Testis (tissue), 3 donors: ENCODE data around the gene OR11H6. TPM values are rescaled to one million over a fixed set of nuclear protein-coding genes. Genes with fewer than 3 reads are reported as not detected.
"Not testable (repeated sequence)": the region's sequence is repeated elsewhere in the genome, so short reads cannot be mapped to it uniquely, and the experiment has no call there.

Experiments used
- DNase-seq: peaks from one replicate; pipeline ENCODE4 v3.0.0-alpha.2; 2019
- H3K27ac ChIP-seq, 2 donors: fragments of 200-600 bp; sonication (generic); one replicate each; pipeline ENCODE4 v1.5.1; 2019
- H3K27me3 ChIP-seq: fragments of 200-600 bp; sonication (generic); one replicate; pipeline ENCODE4 v1.5.1; 2019
- H3K36me3 ChIP-seq: fragments of 200-600 bp; sonication (generic); one replicate; pipeline ENCODE4 v1.5.1; 2017; ENCODE audit warnings: low read depth; ENCODE audit errors: missing control alignments
- H3K4me1 ChIP-seq: fragments of 200-600 bp; sonication (generic); one replicate; pipeline ENCODE4 v1.5.1; 2019
- H3K4me3 ChIP-seq, 2 donors: fragments of 200-600 bp; sonication (generic); one replicate each; pipeline ENCODE4 v1.5.1; 2017 to 2019
- H3K9me3 ChIP-seq: fragments of 200-600 bp; sonication (generic); one replicate; pipeline ENCODE4 v1.5.1; 2017
- CTCF ChIP-seq, 3 experiments: fragments of 450-650 bp in 2 of 3; fragments of 200-600 bp in 1 of 3; sonication (generic) in 1 of 3; IDR thresholded peaks; one replicate each; pipeline ENCODE4 v1.5.1; 2016 to 2019; ENCODE audit warnings: antibody characterized with exemption in 3 of 3, mild to moderate bottlenecking in 2 of 3, moderate library complexity in 1 of 3
- POLR2A ChIP-seq: fragments of 450-650 bp; IDR thresholded peaks from one replicate; pipeline ENCODE4 v1.6.1; 2017; ENCODE audit warnings: antibody characterized with exemption, mild to moderate bottlenecking, moderate library complexity
- WGBS, 2 donors: methylation state at CpG; one replicate each; pipeline ENCODE4 v1.1.5; 2018; 5-methylcytosine and 5-hydroxymethylcytosine counted together
- intact Hi-C: fragments of 100-400 bp; cut with DNase I; formaldehyde crosslinking; loops from one replicate; pipeline ENCODE4 v1.15.1; 2023; ENCODE audit warnings: low total_unique reads
- polyA plus RNA-seq: library from polyadenylated mRNA; stranded (reverse); fragments of 350-450 nt; fragmentation: Illumina TruSeq; extraction: RNeasy Lipid Tissue Mini Kit (QIAGEN cat#74804); gene quantifications from one replicate; pipeline ENCODE4 v1.2.3, GENCODE V29; 2014; ENCODE audit warnings: low read depth, low replicate concordance; ENCODE audit not compliant: insufficient read depth
- total RNA-seq, 2 donors: library from RNA; depleted of rRNA; stranded (reverse); fragments of >200 nt; gene quantifications; one replicate each; pipeline ENCODE4 v1.2.3, GENCODE V29; 2016

The OR11H6 gene
- total and polyA plus RNA-seq, 3 donors from 2014 or later, result not detected

- Histone ChIP-seq H3K27ac (no peak within 1 kb of the TSS), H3K4me1 (no peaks in the 10 kb centered on the region), H3K27me3 (no peaks in the 10 kb centered on the region), H3K4me3 (no peak within 1 kb of the TSS), H3K36me3 (no peaks in the 10 kb centered on the region), H3K9me3 (no peaks in the 10 kb centered on the region)
- WGBS, 2 donors, result 69 to 84% methylated on average over 1 of the region's 1 CpG
- no peak for DNase-seq
- intact Hi-C loops, result no loop called here
- TF ChIP-seq POLR2A, result no peak
- no peak for TF ChIP-seq CTCF (IDR thresholded peaks at IDR 0.05)
Measured at GRCh38 chr14:20228681-20229080, 5.2 kb downstream of the OR11H6 start, which contains the start of gene OR11H7. Gene OR11H7 (plus strand): TSS chr14:20228981.

DNA sequence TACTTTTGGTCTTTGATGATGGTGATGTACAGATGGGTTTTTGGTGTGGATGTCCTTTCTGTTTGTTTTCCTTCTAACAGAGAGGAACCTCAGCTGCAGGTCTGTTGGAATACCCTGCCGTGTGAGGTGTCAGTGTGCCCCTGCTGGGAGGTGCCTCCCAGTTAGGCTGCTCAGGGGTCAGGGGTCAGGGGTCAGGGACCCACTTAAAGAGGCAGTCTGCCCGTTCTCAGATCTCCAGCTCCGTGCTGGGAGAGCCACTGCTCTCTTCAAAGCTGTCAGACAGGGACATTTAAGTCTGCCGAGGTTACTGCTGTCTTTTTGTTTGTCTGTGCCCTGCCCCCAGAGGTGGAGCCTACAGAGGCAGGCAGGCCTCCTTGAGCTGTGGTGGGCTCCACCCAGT is 11.9 kb downstream of the OR11H6 start:
- H3K36me3 ChIP-seq, H3K27me3 ChIP-seq, DNase-seq, H3K27ac ChIP-seq, intact Hi-C loops, H3K9me3 ChIP-seq, H3K4me1 ChIP-seq, H3K4me3 ChIP-seq: not testable (repeated sequence)
- WGBS, 2 donors, result 84 to 92% methylated on average over 4 of the region's 4 CpGs

DNA sequence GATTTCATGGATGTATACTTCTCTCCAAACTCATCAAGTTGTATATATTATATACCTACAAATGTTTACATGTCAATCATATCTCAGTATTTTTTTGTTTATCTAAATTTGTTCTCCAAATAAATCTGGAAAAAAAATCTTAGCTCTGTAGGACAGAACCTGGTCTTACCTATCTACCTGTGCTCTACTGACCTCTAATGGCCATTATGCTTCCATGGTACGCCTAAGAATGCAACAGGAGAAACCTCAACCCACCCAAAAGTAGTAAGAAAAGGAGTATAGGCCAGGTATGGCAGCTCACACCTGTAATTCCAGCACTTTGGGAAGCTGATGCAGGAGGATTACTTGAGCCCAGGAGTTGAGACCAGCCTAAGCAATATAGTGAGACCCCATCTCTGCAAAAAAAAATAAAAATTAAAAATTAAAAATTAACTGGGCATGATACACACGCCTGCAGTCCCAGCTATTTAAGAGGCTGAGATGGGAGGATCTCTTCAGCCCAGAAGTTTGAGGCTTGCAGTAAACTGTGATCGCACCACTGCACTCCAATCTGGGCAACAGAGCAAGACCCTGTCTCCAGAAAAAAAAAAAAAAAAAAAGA is 24.2 kb downstream of the OR11H6 start:
- H3K9me3 ChIP-seq, result no peaks in the 10 kb centered on the region
- TF ChIP-seq CTCF (IDR thresholded peaks at IDR 0.05), result no peak
- TF ChIP-seq POLR2A, result no peak
- DNase-seq, result no peak
- no peak overlapping the region for H3K4me3 ChIP-seq
- 65 to 68% methylated on average over 3 of the region's 3 CpGs for WGBS, 2 donors
- no peak overlapping the region for H3K27ac ChIP-seq
- intact Hi-C loops, result no loop called here
- no peaks in the 10 kb centered on the region for H3K27me3 ChIP-seq
- no peaks in the 10 kb centered on the region for H3K4me1 ChIP-seq
- H3K36me3 ChIP-seq, result no peaks in the 10 kb centered on the region

- Histone ChIP-seq H3K27me3 (no peaks in the 10 kb centered on the region), H3K4me3 (no peak overlapping the region), H3K9me3 (no peaks in the 10 kb centered on the region), H3K36me3 (no peaks in the 10 kb centered on the region), H3K27ac (no peak overlapping the region), H3K4me1 (no peaks in the 10 kb centered on the region)
- TF ChIP-seq POLR2A, result no peak
- no peak for TF ChIP-seq CTCF (IDR thresholded peaks at IDR 0.05)
- intact Hi-C loops, result no loop called here
- no peak for DNase-seq
- 32 to 34% methylated on average over 3 of the region's 3 CpGs for WGBS, 2 donors
Measured at GRCh38 chr14:20262642-20263128, 39.2 kb downstream of the OR11H6 start.

DNA sequence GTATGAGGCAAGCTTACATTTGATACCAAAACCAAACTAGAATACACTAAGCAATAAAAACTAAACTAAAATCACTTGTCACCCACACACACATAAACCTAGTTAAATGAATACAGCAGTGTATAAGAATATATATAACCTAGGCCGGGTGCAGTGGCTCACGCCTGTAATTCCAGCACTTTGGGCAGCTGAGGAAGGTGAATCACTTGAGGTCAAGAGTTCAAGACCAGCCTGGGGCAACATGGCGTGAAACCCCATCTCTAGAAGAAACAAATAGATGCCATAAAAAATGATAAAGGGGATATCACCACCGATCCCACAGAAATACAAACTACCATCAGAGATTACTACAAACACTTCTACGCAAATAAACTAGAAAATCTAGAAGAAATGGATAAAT is 40.9 kb downstream of the OR11H6 start:
- intact Hi-C loops, H3K27ac ChIP-seq: not testable (repeated sequence)

DNA sequence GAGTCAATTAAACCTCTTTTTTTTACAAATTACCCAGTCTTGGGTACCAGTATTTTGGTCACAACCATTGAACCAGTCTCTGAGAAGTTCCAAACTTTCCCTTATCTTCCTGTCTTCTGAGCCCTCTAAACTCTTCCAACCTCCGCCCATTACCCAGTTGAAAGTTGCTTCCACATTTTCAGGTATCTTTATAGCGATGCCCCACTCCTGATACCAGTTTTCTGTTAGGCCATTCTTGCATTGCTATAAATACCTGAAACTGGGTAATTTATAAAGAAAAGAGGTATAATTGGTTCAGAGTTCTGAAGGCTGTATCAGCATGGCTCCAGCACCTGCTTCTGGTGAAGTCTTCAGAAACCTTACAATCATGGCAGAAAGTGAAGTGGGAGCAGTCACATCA is 50.6 kb downstream of the OR11H6 start:
- H3K27ac ChIP-seq, result no peak overlapping the region
- intact Hi-C loops, result no loop called here
- no peaks in the 10 kb centered on the region for H3K36me3 ChIP-seq
- DNase-seq, result no peak
- TF ChIP-seq CTCF (IDR thresholded peaks at IDR 0.05), result no peak
- no peak for TF ChIP-seq POLR2A
- H3K4me1 ChIP-seq, result no peaks in the 10 kb centered on the region
- H3K4me3 ChIP-seq, result no peak overlapping the region
- H3K9me3 ChIP-seq, result no peaks in the 10 kb centered on the region
- 94 to 97% methylated on average over 2 of the region's 2 CpGs for WGBS, 2 donors
- H3K27me3 ChIP-seq, result no peaks in the 10 kb centered on the region

More for the DNA sequence above, 40.9 kb downstream of the OR11H6 start:
- H3K9me3 ChIP-seq, DNase-seq, H3K4me3 ChIP-seq, H3K36me3 ChIP-seq, H3K27me3 ChIP-seq, H3K4me1 ChIP-seq: not testable (repeated sequence)
- 93 to 96% methylated on average over 5 of the region's 5 CpGs for WGBS, 2 donors
